ENCODE results near the gene LIPA. TPM values are rescaled to one million over a fixed set of nuclear protein-coding genes. Genes with fewer than 3 reads are reported as not detected.

LIPA gene
- total and polyA plus RNA-seq, 9 of the 15 experiments (the other 6 are each of a cell fraction or from before 2014, with no cell fraction given) = 0.07 to 0.40 (median 0.15) TPM; not detected in 1

DNA sequence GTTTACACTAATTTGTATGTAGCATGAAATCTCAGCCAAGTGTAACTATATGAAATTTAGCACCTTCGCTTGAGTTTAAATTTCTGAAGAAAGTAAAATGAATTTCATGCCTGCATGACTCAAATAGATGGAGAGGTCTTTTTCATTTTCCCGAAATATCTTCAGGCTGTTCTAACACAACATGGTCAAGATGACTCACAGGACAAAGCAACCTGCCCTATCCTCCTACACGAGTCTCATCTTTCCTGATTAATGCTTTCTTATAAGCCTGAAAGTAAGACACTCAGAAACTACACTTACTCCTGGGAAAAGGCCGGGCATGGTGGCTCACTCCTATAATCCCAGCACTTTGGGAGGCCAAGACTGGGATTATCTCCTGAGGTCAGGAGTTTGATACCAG is 85.7 kb downstream of the LIPA start:
- no peaks in the 10 kb centered on the region for H3K27me3 ChIP-seq (ENCODE audit: control insufficient read depth in 2 of 2, insufficient read depth in 2 of 2, low read length in 2 of 2)
- H3K9me1 ChIP-seq (ENCODE audit: control insufficient read depth, insufficient read depth, low read length) = no peaks in the 10 kb centered on the region
- H2AFZ ChIP-seq (ENCODE audit: low read depth, low read length) = no peak overlapping the region
- 4% methylated on average over 4 of the region's 4 CpGs for WGBS (ENCODE audit: insufficient coverage, low coverage, missing lambda C conversion rate)
- ATAC-seq = no peak
- H3K27ac ChIP-seq (ENCODE audit: extremely low read depth, low read depth, low read length) = no peak overlapping the region
- no peak for FAIRE-seq
- in situ Hi-C loops (cut with MboI) = no loop called here
- H3K36me3 ChIP-seq (ENCODE audit: control insufficient read depth, insufficient read depth, low read length) = no peaks in the 10 kb centered on the region
- no peak for DNase-seq (ENCODE audit: extremely low read depth in 1 of 4, low spot score in 3 of 4)
- POLR2A ChIA-PET = no interaction called here
- no TSS peak for BruUV-seq (replicated peaks)
- no peak overlapping the region for H3K9ac ChIP-seq (ENCODE audit: insufficient read depth in 1 of 2, low read depth in 2 of 2, low read length in 2 of 2)
- no peak overlapping the region for H3K4me2 ChIP-seq (ENCODE audit: insufficient read depth, low read length)
- no peak overlapping the region for H3K4me3 ChIP-seq
- intact Hi-C loops (cut with micrococcal nuclease) = no loop called here
- H4K20me1 ChIP-seq (replicated peaks; ENCODE audit: control insufficient read depth, insufficient read depth, low read length) = no peaks in the 10 kb centered on the region
- no peaks in the 10 kb centered on the region for H3K4me1 ChIP-seq (replicated peaks in 1 of 2; ENCODE audit: control insufficient read depth in 2 of 2, insufficient read depth in 2 of 2, low read length in 2 of 2)
- no peaks in the 10 kb centered on the region for H3K9me3 ChIP-seq (replicated peaks; ENCODE audit: control insufficient read depth, insufficient read depth, low read depth, low read length)
- TF ChIP-seq BDP1 (IDR thresholded peaks at IDR 0.05; ENCODE audit: insufficient read depth, insufficient read length) (no peak), RBM39 (optimal IDR thresholded peaks at IDR 0.05; ENCODE audit: low read depth, low read length) (no peak), CGGBP1 (CRISPR knock-in tag; IDR thresholded peaks at IDR 0.05) (no peak), FIP1L1 (IDR thresholded peaks at IDR 0.05; ENCODE audit: low read depth, low read length, poor library complexity, severe bottlenecking) (no peak), ZNF668 (CRISPR knock-in tag; IDR thresholded peaks at IDR 0.05) (no peak), ZNF263 (CRISPR knock-in tag; IDR thresholded peaks at IDR 0.05; ENCODE audit: borderline replicate concordance) (no peak), FOXO4 (CRISPR knock-in tag; IDR thresholded peaks at IDR 0.05) (no peak), MNT (conservative IDR thresholded peaks at IDR 0.05) (no peak), HDAC6 (IDR thresholded peaks at IDR 0.05; ENCODE audit: low read depth, low read length) (no peak), ZNF184 (CRISPR knock-in tag; IDR thresholded peaks at IDR 0.05) (no peak)
- CTCF ChIA-PET (ENCODE audit: low intra/inter-chr PET ratio) = no interaction called here
- no peaks in the 10 kb centered on the region for H3K79me2 ChIP-seq (ENCODE audit: control insufficient read depth, insufficient read depth, low read length)

Data from K562 (cell line).